Measurements from ENCODE around the gene USF2. TPM values are rescaled to one million over a fixed set of nuclear protein-coding genes. Genes with fewer than 3 reads are reported as not detected.

USF2 gene
- total and polyA plus RNA-seq, 10 of the 15 experiments (the other 5 are each of a cell fraction or from before 2014, with no cell fraction given): 0.56 to 157 (median 65.5) TPM

DNA sequence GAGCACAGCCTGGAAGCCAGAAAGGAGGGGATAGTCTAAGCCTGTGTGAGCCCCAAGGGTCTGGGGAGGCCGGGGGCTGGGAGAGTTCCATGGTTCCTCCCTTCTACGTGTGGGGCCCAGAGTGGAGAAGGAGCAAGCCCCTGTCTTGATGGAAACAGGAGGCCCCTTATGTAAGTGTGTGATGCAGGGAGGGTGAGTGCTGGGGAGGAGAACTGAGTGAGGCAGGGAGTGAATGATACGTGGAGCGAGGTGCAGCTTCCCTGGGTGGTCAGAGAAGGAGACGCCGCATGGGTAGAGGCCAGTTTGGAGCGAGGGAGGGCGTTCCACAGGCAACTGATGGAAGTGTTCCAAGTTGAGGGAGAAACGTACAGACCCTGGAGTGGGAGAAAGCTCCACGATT, 39.2 kb downstream of the USF2 start (continued):
- TF ChIP-seq, protein P1, sequence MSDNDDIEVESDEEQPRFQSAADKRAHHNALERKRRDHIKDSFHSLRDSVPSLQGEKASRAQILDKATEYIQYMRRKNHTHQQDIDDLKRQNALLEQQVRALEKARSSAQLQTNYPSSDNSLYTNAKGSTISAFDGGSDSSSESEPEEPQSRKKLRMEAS (IDR thresholded peaks at IDR 0.05; ENCODE audit: low read depth, low read length): no peak
- no peak for TF ChIP-seq MYC (IDR thresholded peaks at IDR 0.05; ENCODE audit: insufficient read depth, insufficient read length, insufficient replicate concordance, low read length, severe bottlenecking)
- TF ChIP-seq ZNF207 (IDR thresholded peaks at IDR 0.05; ENCODE audit: borderline replicate concordance): no peak

DNA sequence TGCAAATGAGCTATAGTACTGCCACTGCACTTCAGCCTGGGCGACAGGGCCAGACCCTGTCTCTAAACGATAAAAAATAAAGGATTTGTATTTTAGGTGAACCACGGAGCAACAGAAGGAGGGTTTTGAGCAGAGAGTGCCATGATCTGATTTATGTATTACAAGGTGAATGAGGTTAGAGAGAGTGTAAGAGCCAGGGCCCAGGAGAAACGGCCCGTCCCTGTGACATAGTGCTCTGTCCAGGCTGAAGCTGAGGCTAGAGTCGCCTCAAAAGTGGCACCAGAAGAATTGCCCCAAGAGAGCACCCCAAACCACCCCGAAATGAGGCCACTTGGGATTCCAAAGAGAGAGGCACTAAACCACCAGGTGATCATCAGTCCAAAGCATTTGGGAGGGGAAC, 40.1 kb downstream of the USF2 start:
- intact Hi-C loops (cut with micrococcal nuclease; ENCODE audit: unreplicated experiment): loop anchor here (5.0 kb wide), 1 partner anchor 38 kb away; the partner anchor contains the start of gene FFAR1
- TF ChIP-seq SRF (IDR thresholded peaks at IDR 0.05; ENCODE audit: low read depth in 2 of 2, low read length in 2 of 2) (no peak), SREBF1 (IDR thresholded peaks at IDR 0.05; ENCODE audit: low read length) (no peak), BACH1 (IDR thresholded peaks at IDR 0.05; ENCODE audit: borderline replicate concordance) (no peak), BCL11A (IDR thresholded peaks at IDR 0.05; ENCODE audit: low read depth, low read length) (no peak), ZNF24 (IDR thresholded peaks at IDR 0.05) (no peak), MEF2A (IDR thresholded peaks at IDR 0.05; ENCODE audit: insufficient read depth, low read depth, low read length) (no peak), ZNF384 (IDR thresholded peaks at IDR 0.05; ENCODE audit: borderline replicate concordance, low read depth, low read length) (no peak), JUND (IDR thresholded peaks at IDR 0.05; ENCODE audit: low read depth, low read length) (no peak), CREB1 (IDR thresholded peaks at IDR 0.05; ENCODE audit: low read depth) (no peak)
- TF ChIP-seq, protein P2, sequence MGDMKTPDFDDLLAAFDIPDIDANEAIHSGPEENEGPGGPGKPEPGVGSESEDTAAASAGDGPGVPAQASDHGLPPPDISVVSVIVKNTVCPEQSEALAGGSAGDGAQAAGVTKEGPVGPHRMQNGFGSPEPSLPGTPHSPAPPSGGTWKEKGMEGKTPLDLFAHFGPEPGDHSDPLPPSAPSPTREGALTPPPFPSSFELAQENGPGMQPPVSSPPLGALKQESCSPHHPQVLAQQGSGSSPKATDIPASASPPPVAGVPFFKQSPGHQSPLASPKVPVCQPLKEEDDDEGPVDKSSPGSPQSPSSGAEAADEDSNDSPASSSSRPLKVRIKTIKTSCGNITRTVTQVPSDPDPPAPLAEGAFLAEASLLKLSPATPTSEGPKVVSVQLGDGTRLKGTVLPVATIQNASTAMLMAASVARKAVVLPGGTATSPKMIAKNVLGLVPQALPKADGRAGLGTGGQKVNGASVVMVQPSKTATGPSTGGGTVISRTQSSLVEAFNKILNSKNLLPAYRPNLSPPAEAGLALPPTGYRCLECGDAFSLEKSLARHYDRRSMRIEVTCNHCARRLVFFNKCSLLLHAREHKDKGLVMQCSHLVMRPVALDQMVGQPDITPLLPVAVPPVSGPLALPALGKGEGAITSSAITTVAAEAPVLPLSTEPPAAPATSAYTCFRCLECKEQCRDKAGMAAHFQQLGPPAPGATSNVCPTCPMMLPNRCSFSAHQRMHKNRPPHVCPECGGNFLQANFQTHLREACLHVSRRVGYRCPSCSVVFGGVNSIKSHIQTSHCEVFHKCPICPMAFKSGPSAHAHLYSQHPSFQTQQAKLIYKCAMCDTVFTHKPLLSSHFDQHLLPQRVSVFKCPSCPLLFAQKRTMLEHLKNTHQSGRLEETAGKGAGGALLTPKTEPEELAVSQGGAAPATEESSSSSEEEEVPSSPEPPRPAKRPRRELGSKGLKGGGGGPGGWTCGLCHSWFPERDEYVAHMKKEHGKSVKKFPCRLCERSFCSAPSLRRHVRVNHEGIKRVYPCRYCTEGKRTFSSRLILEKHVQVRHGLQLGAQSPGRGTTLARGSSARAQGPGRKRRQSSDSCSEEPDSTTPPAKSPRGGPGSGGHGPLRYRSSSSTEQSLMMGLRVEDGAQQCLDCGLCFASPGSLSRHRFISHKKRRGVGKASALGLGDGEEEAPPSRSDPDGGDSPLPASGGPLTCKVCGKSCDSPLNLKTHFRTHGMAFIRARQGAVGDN (IDR thresholded peaks at IDR 0.05): no peak
- TF ChIP-seq, protein P3, sequence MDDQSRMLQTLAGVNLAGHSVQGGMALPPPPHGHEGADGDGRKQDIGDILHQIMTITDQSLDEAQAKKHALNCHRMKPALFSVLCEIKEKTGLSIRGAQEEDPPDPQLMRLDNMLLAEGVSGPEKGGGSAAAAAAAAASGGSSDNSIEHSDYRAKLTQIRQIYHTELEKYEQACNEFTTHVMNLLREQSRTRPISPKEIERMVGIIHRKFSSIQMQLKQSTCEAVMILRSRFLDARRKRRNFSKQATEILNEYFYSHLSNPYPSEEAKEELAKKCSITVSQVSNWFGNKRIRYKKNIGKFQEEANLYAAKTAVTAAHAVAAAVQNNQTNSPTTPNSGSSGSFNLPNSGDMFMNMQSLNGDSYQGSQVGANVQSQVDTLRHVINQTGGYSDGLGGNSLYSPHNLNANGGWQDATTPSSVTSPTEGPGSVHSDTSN (IDR thresholded peaks at IDR 0.05; ENCODE audit: insufficient replicate concordance, low read depth, low read length): no peak
- TF ChIP-seq, protein P4, sequence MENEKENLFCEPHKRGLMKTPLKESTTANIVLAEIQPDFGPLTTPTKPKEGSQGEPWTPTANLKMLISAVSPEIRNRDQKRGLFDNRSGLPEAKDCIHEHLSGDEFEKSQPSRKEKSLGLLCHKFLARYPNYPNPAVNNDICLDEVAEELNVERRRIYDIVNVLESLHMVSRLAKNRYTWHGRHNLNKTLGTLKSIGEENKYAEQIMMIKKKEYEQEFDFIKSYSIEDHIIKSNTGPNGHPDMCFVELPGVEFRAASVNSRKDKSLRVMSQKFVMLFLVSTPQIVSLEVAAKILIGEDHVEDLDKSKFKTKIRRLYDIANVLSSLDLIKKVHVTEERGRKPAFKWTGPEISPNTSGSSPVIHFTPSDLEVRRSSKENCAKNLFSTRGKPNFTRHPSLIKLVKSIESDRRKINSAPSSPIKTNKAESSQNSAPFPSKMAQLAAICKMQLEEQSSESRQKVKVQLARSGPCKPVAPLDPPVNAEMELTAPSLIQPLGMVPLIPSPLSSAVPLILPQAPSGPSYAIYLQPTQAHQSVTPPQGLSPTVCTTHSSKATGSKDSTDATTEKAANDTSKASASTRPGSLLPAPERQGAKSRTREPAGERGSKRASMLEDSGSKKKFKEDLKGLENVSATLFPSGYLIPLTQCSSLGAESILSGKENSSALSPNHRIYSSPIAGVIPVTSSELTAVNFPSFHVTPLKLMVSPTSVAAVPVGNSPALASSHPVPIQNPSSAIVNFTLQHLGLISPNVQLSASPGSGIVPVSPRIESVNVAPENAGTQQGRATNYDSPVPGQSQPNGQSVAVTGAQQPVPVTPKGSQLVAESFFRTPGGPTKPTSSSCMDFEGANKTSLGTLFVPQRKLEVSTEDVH (IDR thresholded peaks at IDR 0.05; ENCODE audit: low read depth, partially characterized antibody): no peak

More for the DNA sequence above, 40.1 kb downstream of the USF2 start:
- Histone ChIP-seq H2AFZ (ENCODE audit: control insufficient read depth, low read depth, low read length) (no peak overlapping the region), H3K36me3 (ENCODE audit: control insufficient read depth in 2 of 2, insufficient read depth in 2 of 2, low read length in 1 of 2) (no peaks in the 10 kb centered on the region; a peak in 1 of 4 replicates), H3K27ac (ENCODE audit: control insufficient read depth, insufficient read depth) (no peak overlapping the region), H3K9ac (ENCODE audit: control insufficient read depth, insufficient read depth, low read length) (no peak overlapping the region), H3K4me2 (ENCODE audit: control insufficient read depth, insufficient read depth) (no peak overlapping the region), H4K20me1 (ENCODE audit: control insufficient read depth, insufficient read depth) (no peaks in the 10 kb centered on the region), H3K4me3 (no peak overlapping the region), H3K9me3 (replicated peaks; ENCODE audit: control insufficient read depth, insufficient read depth, low read length) (no peaks in the 10 kb centered on the region), H3K27me3 (replicated peaks in 1 of 2; ENCODE audit: control insufficient read depth in 2 of 2, insufficient read depth in 2 of 2, low read length in 1 of 2) (no peaks in the 10 kb centered on the region), H3K79me2 (ENCODE audit: control insufficient read depth, insufficient read depth, low read length) (no peaks in the 10 kb centered on the region), H3K4me1 (ENCODE audit: control insufficient read depth, insufficient read depth, low read length) (no peaks in the 10 kb centered on the region)
- SMC1A ChIA-PET (ENCODE audit: uncharacterized antibody, unreplicated experiment): interaction anchor here (1.8 kb wide), 1 partner anchor 14 kb away, joined by 4 read pairs; no protein-coding TSS in a partner anchor
- ATAC-seq: no peak
- FAIRE-seq: no peak
- no peak for DNase-seq (ENCODE audit: low read depth, low spot score)
- in situ Hi-C loops (cut with MboI): no loop called here
- RAD21 ChIA-PET (ENCODE audit: unreplicated experiment): interaction anchor here (0.9 kb wide), 1 partner anchor 14 kb away, joined by 3 read pairs; no protein-coding TSS in a partner anchor
- POLR2A ChIA-PET: interaction anchor here (0.6 to 1.3 kb wide), 2 partner anchors 18 to 19 kb away, joined by 3 read pairs; no protein-coding TSS in a partner anchor
- CTCF ChIA-PET: interaction anchor here (1.0 to 1.4 kb wide), 3 partner anchors 11 to 44 kb away, joined by 3 to 4 read pairs (median 3); no protein-coding TSS in a partner anchor
- BruUV-seq (replicated peaks): no TSS peak
- WGBS (ENCODE audit: insufficient coverage, insufficient replicate concordance, low lambda C conversion rate, missing lambda C conversion rate): 63% methylated on average over 7 of the region's 7 CpGs
